Right cardiac atrium (tissue), 5 donors: Measurements from ENCODE around the gene NBAS. TPM values are rescaled to one million over a fixed set of nuclear protein-coding genes. Genes with fewer than 3 reads are reported as not detected.
A peak's percentile ranks its signal among the peaks of the same experiment; 100 is the strongest.

Experiments used
- ATAC-seq, 2 donors: fragments of 200-7000 bp; cut with Tn5 transposase; one replicate each; pipeline versions ENCODE4 v1.8.0 to v1.9.1; 2020; ENCODE audit warnings: moderate library complexity in 2 of 2, mild to moderate bottlenecking in 1 of 2
- DNase-seq, 3 donors: peaks; one replicate each; pipeline ENCODE4 v3.0.0-alpha.2; 2020
- H3K27ac ChIP-seq: one replicate; pipeline ENCODE4 v1.5.1; 2013; ENCODE audit warnings: mild to moderate bottlenecking, low read length, control low read depth, moderate library complexity
- H3K27me3 ChIP-seq: one replicate; pipeline ENCODE4 v1.6.1; 2013; ENCODE audit not compliant: control insufficient read depth, insufficient read depth
- H3K4me1 ChIP-seq: one replicate; pipeline ENCODE4 v1.6.1; 2013; ENCODE audit warnings: low read length; ENCODE audit not compliant: control insufficient read depth, insufficient read depth
- H3K4me3 ChIP-seq: one replicate; pipeline ENCODE4 v1.5.1; 2013; ENCODE audit warnings: low read length, control low read depth
- H3K9me3 ChIP-seq: one replicate; pipeline ENCODE4 v1.6.1; 2013; ENCODE audit warnings: low read length; ENCODE audit not compliant: control insufficient read depth
- WGBS: extraction: QIAGEN DNeasy Blood & Tissue Kit; methylation state at CpG from one replicate; pipeline ENCODE4 v1.1.7; 2013; 5-methylcytosine and 5-hydroxymethylcytosine counted together
- intact Hi-C, 4 donors: fragments of 100-400 bp; cut with DNase I; formaldehyde crosslinking; loops; one replicate each; pipeline versions ENCODE4 v1.11.0 to v1.14.0; 2022 to 2023
- long read RNA-seq, 4 donors: library from polyadenylated mRNA; unstranded; transcript quantifications; one replicate each; pipeline ENCODE4 v2.0.0, GENCODE V29; 2020 to 2021
- polyA plus RNA-seq: library from polyadenylated mRNA; stranded (reverse); fragments of 200-250 nt; gene quantifications from one replicate; pipeline ENCODE4 v1.2.3, GENCODE V29; 2013
- total RNA-seq, 4 donors: library from RNA; stranded (reverse); fragmentation: NEBNext Ultra II Directional; extraction: Animal tissue kit (Norgen Biotek cat#: 25700); gene quantifications; one replicate each; pipeline ENCODE4 v1.2.1, GENCODE V29; 2021
- donor health status: healthy with polysubstance abuse.
- donor health status: DM: no; HTN: yes; CAD: no.
- donor health status: DM: no; HTN: no; CAD: no.
- donor health status: DM: no; HTN: yes; CAD: no; lungs with severe emphysema.
- donor health status: DM: yes; HTN: yes; CAD: no.

The NBAS gene
- total RNA-seq, result 10 to 100 TPM; 50.0 to 59.4 (median 53.4) TPM
- polyA plus RNA-seq, result 22.4 TPM
- long read RNA-seq, donor 1, full-length matches to known transcripts, result 2 of 30 reads
- long read RNA-seq, donor 1, partial matches to known transcripts, result 22 of 30 reads
- long read RNA-seq, donor 1, other reads (novel, unspliced or antisense), result 6 of 30 reads
- long read RNA-seq, donor 2, partial matches to known transcripts, result 8 of 8 reads
- long read RNA-seq, donor 2, other reads (novel, unspliced or antisense), result 0 of 8 reads
- long read RNA-seq, donor 3, full-length matches to known transcripts, result 7 of 64 reads
- long read RNA-seq, donor 3, partial matches to known transcripts, result 44 of 64 reads
- long read RNA-seq, donor 3, other reads (novel, unspliced or antisense), result 13 of 64 reads
- long read RNA-seq, donor 4, full-length matches to known transcripts, result 1 of 18 reads
- long read RNA-seq, donor 4, partial matches to known transcripts, result 13 of 18 reads
- long read RNA-seq, donor 4, other reads (novel, unspliced or antisense), result 4 of 18 reads

GRCh38 chr2:15560988-15561573 is at the start of gene NBAS:
Gene NBAS (minus strand): TSS chr2:15561334. CDS start chr2:15561304, 30 bp downstream.
- peak within 1 kb of the TSS; percentile 56 for H3K4me3 ChIP-seq
- H3K27me3 ChIP-seq, result no peaks in the 10 kb centered on the region
- H3K27ac ChIP-seq, result peak within 1 kb of the TSS; percentile 20
- H3K9me3 ChIP-seq, result no peaks in the 10 kb centered on the region
- DNase-seq (peak; percentile 85 to 94 (median 90)), ATAC-seq (peak; percentile 97 to 98)
- intact Hi-C loops, result no loop called here
- WGBS, result under 1% methylated on average over 30 of the region's 30 CpGs
- H3K4me1 ChIP-seq, result peaks cover 2% of the 10 kb centered on the region

- Histone ChIP-seq H3K9me3 (no peaks in the 10 kb centered on the region), H3K27ac (no peak overlapping the region), H3K4me3 (no peak overlapping the region), H3K27me3 (no peaks in the 10 kb centered on the region), H3K4me1 (no peaks in the 10 kb centered on the region)
- DNase-seq (no peak), ATAC-seq (no peak)
- intact Hi-C loops, result no loop called here
- 87% methylated on average over 5 of the region's 5 CpGs for WGBS
These were observed 49.4 kb upstream of the NBAS start for GRCh38 chr2:15610430-15610952.

GRCh38 chr2:15609341-15610042 is 48.4 kb upstream of the NBAS start:
- Histone ChIP-seq H3K4me3 (no peak overlapping the region), H3K27me3 (no peaks in the 10 kb centered on the region), H3K9me3 (no peaks in the 10 kb centered on the region), H3K27ac (no peak overlapping the region), H3K4me1 (no peaks in the 10 kb centered on the region)
- ATAC-seq (no peak), DNase-seq (no peak)
- intact Hi-C loops, result no loop called here
- 96% methylated on average over 1 of the region's 1 CpG for WGBS

- intact Hi-C loops, result no loop called here
- ATAC-seq, result no peak
- WGBS, result 95% methylated on average over 4 of the region's 4 CpGs
These were observed 47.2 kb upstream of the NBAS start for GRCh38 chr2:15608392-15608761.

GRCh38 chr2:15607709-15608391 is 46.7 kb upstream of the NBAS start:
- DNase-seq (peak in 1 of 3 donors; percentile 32), ATAC-seq (no peak)
- Histone ChIP-seq H3K9me3 (no peaks in the 10 kb centered on the region), H3K27me3 (no peaks in the 10 kb centered on the region), H3K4me1 (no peaks in the 10 kb centered on the region), H3K4me3 (no peak overlapping the region), H3K27ac (no peak overlapping the region)
- WGBS, result 95% methylated on average over 7 of the region's 7 CpGs
- intact Hi-C loops, result no loop called here

More at GRCh38 chr2:15608392-15608761, 47.2 kb upstream of the NBAS start:
- no peaks in the 10 kb centered on the region for H3K9me3 ChIP-seq
- no peak for DNase-seq
- H3K27ac ChIP-seq, result no peak overlapping the region
- no peaks in the 10 kb centered on the region for H3K27me3 ChIP-seq
- H3K4me3 ChIP-seq, result no peak overlapping the region
- no peaks in the 10 kb centered on the region for H3K4me1 ChIP-seq

- WGBS, result 91% methylated on average over 8 of the region's 8 CpGs
- DNase-seq (no peak), ATAC-seq (no peak)
- Histone ChIP-seq H3K27me3 (no peaks in the 10 kb centered on the region), H3K4me1 (no peaks in the 10 kb centered on the region), H3K27ac (no peak overlapping the region), H3K4me3 (no peak overlapping the region), H3K9me3 (no peaks in the 10 kb centered on the region)
- intact Hi-C loops, result no loop called here
These were observed 45.6 kb upstream of the NBAS start for GRCh38 chr2:15606481-15607441.

GRCh38 chr2:15605721-15606120 is 44.6 kb upstream of the NBAS start:
- no peak overlapping the region for H3K4me3 ChIP-seq
- H3K27ac ChIP-seq, result no peak overlapping the region
- 41% methylated on average over 1 of the region's 1 CpG for WGBS
- DNase-seq, result no peak
- intact Hi-C loops, result no loop called here
- ATAC-seq, result no peak
- H3K27me3 ChIP-seq, result no peaks in the 10 kb centered on the region
- H3K4me1 ChIP-seq, result no peaks in the 10 kb centered on the region
- no peaks in the 10 kb centered on the region for H3K9me3 ChIP-seq

- no peaks in the 10 kb centered on the region for H3K4me1 ChIP-seq
- WGBS, result 91% methylated on average over 2 of the region's 2 CpGs
- no peak overlapping the region for H3K27ac ChIP-seq
- DNase-seq (no peak), ATAC-seq (no peak)
- H3K4me3 ChIP-seq, result no peak overlapping the region
- no peaks in the 10 kb centered on the region for H3K27me3 ChIP-seq
- intact Hi-C loops, result no loop called here
- H3K9me3 ChIP-seq, result no peaks in the 10 kb centered on the region
These were observed 42.8 kb upstream of the NBAS start for GRCh38 chr2:15603948-15604347.

- no peak overlapping the region for H3K4me3 ChIP-seq
These were observed 42.1 kb upstream of the NBAS start for GRCh38 chr2:15603044-15603765.

More at GRCh38 chr2:15603044-15603765, 42.1 kb upstream of the NBAS start:
- no peak for ATAC-seq
- Histone ChIP-seq H3K27me3 (no peaks in the 10 kb centered on the region), H3K4me1 (no peaks in the 10 kb centered on the region), H3K9me3 (no peaks in the 10 kb centered on the region), H3K27ac (no peak overlapping the region)
- 91% methylated on average over 3 of the region's 3 CpGs for WGBS
- intact Hi-C loops, result no loop called here
- no peak for DNase-seq
